PC-9 (cell line): ENCODE data around the gene ALDH18A1. TPM values are rescaled to one million over a fixed set of nuclear protein-coding genes. Genes with fewer than 3 reads are reported as not detected.

Experiments used
- BruUV-seq: library from RNA; stranded (reverse); fragments of 400-500 nt; replicated peaks from 2 replicates; lab custom pipeline; 2021; lab: Mats Ljungman, UMichigan
- CTCF ChIA-PET: fragments of 300-600 bp; sonication (Branson Sonifier 250); formaldehyde crosslinking; loops from one replicate; lab custom pipeline; 2022; ENCODE audit warnings: antibody characterized with exemption; lab: Charles Lee
- POLR2A ChIA-PET: fragments of 300-600 bp; sonication (Branson Sonifier 250); formaldehyde crosslinking; loops from one replicate; lab custom pipeline; 2022; ENCODE audit warnings: antibody characterized with exemption; ENCODE audit not compliant: unreplicated experiment; lab: Charles Lee
- DNase-seq, 2 experiments: peaks; one replicate each; pipeline versions ENCODE4 v3.0.0 to v3.0.0-alpha.2; 2015 to 2022; ENCODE audit warnings: mixed read lengths in 1 of 2
- H2AFZ ChIP-seq: fragments of 200-600 bp; sonication (generic); 2 replicates; pipeline ENCODE4 v1.8.1; 2017; ENCODE audit warnings: antibody characterized with exemption
- H3F3A ChIP-seq: fragments of 200-600 bp; sonication (generic); 2 replicates; pipeline ENCODE4 v1.8.1; 2017; ENCODE audit warnings: antibody characterized with exemption, mild to moderate bottlenecking, low read depth; ENCODE audit not compliant: insufficient read depth
- H3K27ac ChIP-seq: fragments of 200-600 bp; sonication (generic); 2 replicates; pipeline ENCODE4 v1.6.1; 2016; ENCODE audit warnings: mixed run types
- H3K27me3 ChIP-seq: fragments of 200-600 bp; sonication (generic); 2 replicates; pipeline ENCODE4 v1.6.1; 2016; ENCODE audit warnings: low read depth, mixed run types; ENCODE audit not compliant: insufficient read depth
- H3K36me3 ChIP-seq: fragments of 200-600 bp; sonication (generic); 2 replicates; pipeline ENCODE4 v1.6.1; 2016; ENCODE audit warnings: low read depth, mixed run types
- H3K4me1 ChIP-seq: fragments of 200-600 bp; sonication (generic); replicated peaks from 2 replicates; pipeline ENCODE4 v1.6.1; 2016; ENCODE audit warnings: mixed run types; ENCODE audit not compliant: insufficient read depth
- H3K4me2 ChIP-seq: fragments of 200-600 bp; sonication (generic); 2 replicates; pipeline ENCODE4 v1.6.1; 2017; ENCODE audit warnings: mixed run types
- H3K4me3 ChIP-seq: fragments of 200-600 bp; sonication (generic); 2 replicates; pipeline ENCODE4 v1.6.1; 2016; ENCODE audit warnings: mixed run types
- H3K79me2 ChIP-seq: fragments of 200-600 bp; sonication (generic); 2 replicates; pipeline ENCODE4 v1.6.1; 2017; ENCODE audit warnings: low read depth, mixed run types
- H3K9me2 ChIP-seq: fragments of 200-600 bp; sonication (generic); 2 replicates; pipeline ENCODE4 v1.8.1; 2017; ENCODE audit warnings: mild to moderate bottlenecking; ENCODE audit not compliant: insufficient read depth
- H3K9me3 ChIP-seq: fragments of 200-600 bp; sonication (generic); 2 replicates; pipeline ENCODE4 v1.8.1; 2016; ENCODE audit warnings: low read depth; ENCODE audit not compliant: insufficient read depth
- H4K20me1 ChIP-seq: fragments of 200-600 bp; sonication (generic); 2 replicates; pipeline ENCODE4 v1.8.1; 2017; ENCODE audit not compliant: insufficient read depth
- CTCF ChIP-seq: fragments of 200-600 bp; sonication (generic); conservative IDR thresholded peaks from 2 replicates; pipeline ENCODE4 v1.6.1; 2017; ENCODE audit warnings: mixed run types, antibody characterized with exemption, mild to moderate bottlenecking, moderate library complexity
- EZH2 ChIP-seq: fragments of 200-600 bp; sonication (generic); IDR thresholded peaks from 2 replicates; pipeline ENCODE4 v1.8.0; 2017; ENCODE audit warnings: antibody characterized with exemption, low read depth
- intact Hi-C: fragments of 100-400 bp; cut with micrococcal nuclease; formaldehyde crosslinking; loops from one replicate; pipeline ENCODE4 v1.10.0; 2022; ENCODE audit not compliant: unreplicated experiment
- total RNA-seq: library from RNA; stranded (reverse); gene quantifications from 2 replicates; pipeline ENCODE4 v1.2.3, GENCODE V29; 2021

ALDH18A1 gene
- total RNA-seq, 1 experiment from 2014 or later: 35.3 TPM

GRCh38 chr10:95653895-95654294 is 2.6 kb downstream of the ALDH18A1 start:
- intact Hi-C loops: no loop called here
- no peak for DNase-seq
- Histone ChIP-seq H3K27ac (no peak overlapping the region), H3F3A (no peaks in the 10 kb centered on the region), H3K9me3 (no peaks in the 10 kb centered on the region), H3K4me2 (no peak overlapping the region), H3K27me3 (no peaks in the 10 kb centered on the region), H3K4me3 (no peak overlapping the region), H3K9me2 (no peaks in the 10 kb centered on the region), H3K79me2 (peaks cover 31% of the 10 kb centered on the region), H3K4me1 (no peaks in the 10 kb centered on the region), H2AFZ (no peak overlapping the region), H4K20me1 (no peaks in the 10 kb centered on the region), H3K36me3 (peaks cover 17% of the 10 kb centered on the region)
- ChIA-PET CTCF (no interaction called here), POLR2A (no interaction called here)
- no peak for TF ChIP-seq CTCF
- TF ChIP-seq EZH2: no peak
- no TSS peak for BruUV-seq

GRCh38 chr10:95651346-95652060 is 5.0 kb downstream of the ALDH18A1 start:
- Histone ChIP-seq H3K4me1 (no peaks in the 10 kb centered on the region), H3K4me2 (no peak overlapping the region), H2AFZ (no peak overlapping the region), H3K9me3 (no peaks in the 10 kb centered on the region), H4K20me1 (no peaks in the 10 kb centered on the region), H3K27me3 (no peaks in the 10 kb centered on the region), H3K36me3 (peaks cover 17% of the 10 kb centered on the region), H3F3A (no peaks in the 10 kb centered on the region), H3K4me3 (no peak overlapping the region), H3K9me2 (no peaks in the 10 kb centered on the region), H3K27ac (no peak overlapping the region), H3K79me2 (peaks cover 31% of the 10 kb centered on the region)
- BruUV-seq: no TSS peak
- POLR2A ChIA-PET: no interaction called here
- intact Hi-C loops: no loop called here
- DNase-seq: no peak
- no peak for TF ChIP-seq EZH2
- CTCF ChIA-PET: no interaction called here

- Histone ChIP-seq H3F3A (no peaks in the 10 kb centered on the region), H3K4me2 (no peak overlapping the region), H3K27me3 (no peaks in the 10 kb centered on the region), H3K4me1 (no peaks in the 10 kb centered on the region), H2AFZ (no peak overlapping the region), H3K4me3 (no peak overlapping the region), H3K36me3 (peaks cover 17% of the 10 kb centered on the region), H3K9me3 (no peaks in the 10 kb centered on the region), H3K27ac (no peak overlapping the region), H3K9me2 (no peaks in the 10 kb centered on the region), H3K79me2 (peaks cover 20% of the 10 kb centered on the region), H4K20me1 (no peaks in the 10 kb centered on the region)
- no peak for TF ChIP-seq CTCF
- no peak for TF ChIP-seq EZH2
- no peak for DNase-seq
- ChIA-PET POLR2A (no interaction called here), CTCF (no interaction called here)
- BruUV-seq: no TSS peak
- intact Hi-C loops: no loop called here
Observed at GRCh38 chr10:95650232-95650631, 6.3 kb downstream of the ALDH18A1 start.

GRCh38 chr10:95648138-95648537 is 8.4 kb downstream of the ALDH18A1 start:
- H3K4me2 ChIP-seq: no peak overlapping the region
- H3F3A ChIP-seq: no peaks in the 10 kb centered on the region
- POLR2A ChIA-PET: no interaction called here
- no peaks in the 10 kb centered on the region for H3K9me3 ChIP-seq
- no peak overlapping the region for H3K27ac ChIP-seq
- BruUV-seq: no TSS peak
- H3K36me3 ChIP-seq: peaks cover 17% of the 10 kb centered on the region
- DNase-seq: no peak
- H3K27me3 ChIP-seq: no peaks in the 10 kb centered on the region
- H3K4me1 ChIP-seq: no peaks in the 10 kb centered on the region
- H3K4me3 ChIP-seq: no peak overlapping the region
- no peaks in the 10 kb centered on the region for H4K20me1 ChIP-seq
- H2AFZ ChIP-seq: no peak overlapping the region
- intact Hi-C loops: no loop called here
- H3K9me2 ChIP-seq: no peaks in the 10 kb centered on the region
- no peak for TF ChIP-seq EZH2
- TF ChIP-seq CTCF: no peak
- H3K79me2 ChIP-seq: no peaks in the 10 kb centered on the region
- CTCF ChIA-PET: no interaction called here
